COLO668 (cell line): ENCODE results near the gene MAT2A.

Source experiments
- DNase-seq: peaks from one replicate; lab custom pipeline; 2025; ENCODE audit not compliant: unreplicated experiment; lab: John Stamatoyannopoulos, UW

The MAT2A gene

GRCh38 chr2:85538507-85539360 lies at the start of gene MAT2A:
Gene MAT2A, plus strand, starts transcription at chr2:85539168. Its CDS starts 120 bp downstream, at chr2:85539288.
- peak; percentile 95 for DNase-seq

GRCh38 chr2:85490861-85491755 lies 47.9 kb upstream of the MAT2A start:
- no peak for DNase-seq

GRCh38 chr2:85496436-85496835 lies 42.5 kb upstream of the MAT2A start:
- no peak for DNase-seq

GRCh38 chr2:85497944-85498630 lies 40.9 kb upstream of the MAT2A start:
- no peak for DNase-seq

GRCh38 chr2:85501248-85501647 lies 37.7 kb upstream of the MAT2A start:
- no peak for DNase-seq

GRCh38 chr2:85502720-85503119 lies 36.2 kb upstream of the MAT2A start:
- no peak for DNase-seq

GRCh38 chr2:85503168-85503850 lies 35.7 kb upstream of the MAT2A start:
- DNase-seq: peak; percentile 10

GRCh38 chr2:85503851-85504777 lies 34.9 kb upstream of the MAT2A start:
- DNase-seq: no peak

GRCh38 chr2:85504778-85505261 lies 34.1 kb upstream of the MAT2A start:
- peak; percentile 79 for DNase-seq

GRCh38 chr2:85505551-85506238 lies 33.3 kb upstream of the MAT2A start:
- DNase-seq: no peak

GRCh38 chr2:85506768-85507181 lies 32.2 kb upstream of the MAT2A start:
- DNase-seq: no peak

GRCh38 chr2:85511008-85511811 lies 27.8 kb upstream of the MAT2A start:
- DNase-seq: no peak

- DNase-seq: no peak
These were observed 24.6 kb upstream of the MAT2A start for GRCh38 chr2:85514323-85514722.

GRCh38 chr2:85516653-85517389 lies 22.1 kb upstream of the MAT2A start:
- no peak for DNase-seq

GRCh38 chr2:85522090-85522647 lies 16.8 kb upstream of the MAT2A start:
- no peak for DNase-seq

GRCh38 chr2:85523062-85523902 lies 15.7 kb upstream of the MAT2A start:
- peak; percentile 35 for DNase-seq
